ENCODE results near the gene ADARB2.

GRCh38 chr10:1665681-1666080, 71.6 kb downstream of the ADARB2 start:
- TF ChIP-seq CTCF (IDR thresholded peaks at IDR 0.05) (no peak), POLR2AphosphoS5 (IDR thresholded peaks at IDR 0.05) (no peak), POLR2A (IDR thresholded peaks at IDR 0.05) (no peak), EP300 (IDR thresholded peaks at IDR 0.05) (no peak)
